T-helper 1 cell treated with Interleukin-12 subunit alpha and Interleukin-12 subunit beta and Interleukin-4 antibody, amounts not matched to agents 30 ng/mL and 1 ng/mL, for 36 hours (primary cell): ENCODE measurements around the gene GTF2H2C_2.
"Not testable (repeated sequence)": the region's sequence is repeated elsewhere in the genome, so short reads cannot be mapped to it uniquely, and the experiment has no call there.

Source experiments
- intact Hi-C: fragments of 100-400 bp; cut with micrococcal nuclease; formaldehyde crosslinking; loops from one replicate; pipeline ENCODE4 v1.15.1; 2024

The GTF2H2C_2 gene

GRCh38 chr5:70415117-70415516 is at the start of gene GTF2H2C_2:
Gene GTF2H2C_2, plus strand, starts transcription at chr5:70415368.
- intact Hi-C loops = not testable (repeated sequence)

- intact Hi-C loops = not testable (repeated sequence)
Measured at GRCh38 chr5:70400984-70401686, 14.0 kb upstream of the GTF2H2C_2 start.

GRCh38 chr5:70421322-70421721 is 6.2 kb downstream of the GTF2H2C_2 start:
- intact Hi-C loops = not testable (repeated sequence)

GRCh38 chr5:70423215-70423614 is 8.0 kb downstream of the GTF2H2C_2 start:
- intact Hi-C loops = not testable (repeated sequence)

- intact Hi-C loops = not testable (repeated sequence)
Measured at GRCh38 chr5:70438518-70438917, 23.4 kb downstream of the GTF2H2C_2 start.

- intact Hi-C loops = not testable (repeated sequence)
Measured at GRCh38 chr5:70449565-70449964, 34.4 kb downstream of the GTF2H2C_2 start.

- intact Hi-C loops = not testable (repeated sequence)
Measured at GRCh38 chr5:70451249-70451984, 36.2 kb downstream of the GTF2H2C_2 start.

GRCh38 chr5:70457093-70457492 is 41.9 kb downstream of the GTF2H2C_2 start:
- intact Hi-C loops = not testable (repeated sequence)

- intact Hi-C loops = not testable (repeated sequence)
Measured at GRCh38 chr5:70459188-70459587, 44.0 kb downstream of the GTF2H2C_2 start.

GRCh38 chr5:70461984-70462383 is 46.8 kb downstream of the GTF2H2C_2 start:
- intact Hi-C loops = not testable (repeated sequence)

GRCh38 chr5:70464019-70464637 is 49.0 kb downstream of the GTF2H2C_2 start:
- intact Hi-C loops = not testable (repeated sequence)

GRCh38 chr5:70469926-70470509 is 54.9 kb downstream of the GTF2H2C_2 start:
- intact Hi-C loops = not testable (repeated sequence)
